ENCODE measurements around the gene HES1.

DNA sequence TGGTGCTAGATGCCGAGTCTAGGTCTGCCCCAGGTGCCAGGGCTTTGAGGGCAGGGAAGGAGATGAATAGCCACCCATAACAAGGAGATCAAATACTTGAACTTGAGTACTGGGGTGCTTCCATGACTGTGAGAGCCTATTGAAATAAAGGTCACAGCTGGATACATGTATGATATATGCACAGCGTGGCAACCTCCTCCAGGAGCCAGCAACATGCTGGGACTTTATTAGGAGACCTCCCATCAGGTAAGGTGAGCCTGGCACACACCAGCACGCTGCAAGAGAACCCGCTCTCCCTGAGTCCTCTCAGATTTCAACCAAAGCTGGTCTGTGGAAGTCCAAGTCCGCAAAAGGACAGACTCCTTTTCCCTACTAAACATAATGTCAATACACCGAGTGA, 10.5 kb upstream of the HES1 start:
- TF ChIP-seq, protein P1, sequence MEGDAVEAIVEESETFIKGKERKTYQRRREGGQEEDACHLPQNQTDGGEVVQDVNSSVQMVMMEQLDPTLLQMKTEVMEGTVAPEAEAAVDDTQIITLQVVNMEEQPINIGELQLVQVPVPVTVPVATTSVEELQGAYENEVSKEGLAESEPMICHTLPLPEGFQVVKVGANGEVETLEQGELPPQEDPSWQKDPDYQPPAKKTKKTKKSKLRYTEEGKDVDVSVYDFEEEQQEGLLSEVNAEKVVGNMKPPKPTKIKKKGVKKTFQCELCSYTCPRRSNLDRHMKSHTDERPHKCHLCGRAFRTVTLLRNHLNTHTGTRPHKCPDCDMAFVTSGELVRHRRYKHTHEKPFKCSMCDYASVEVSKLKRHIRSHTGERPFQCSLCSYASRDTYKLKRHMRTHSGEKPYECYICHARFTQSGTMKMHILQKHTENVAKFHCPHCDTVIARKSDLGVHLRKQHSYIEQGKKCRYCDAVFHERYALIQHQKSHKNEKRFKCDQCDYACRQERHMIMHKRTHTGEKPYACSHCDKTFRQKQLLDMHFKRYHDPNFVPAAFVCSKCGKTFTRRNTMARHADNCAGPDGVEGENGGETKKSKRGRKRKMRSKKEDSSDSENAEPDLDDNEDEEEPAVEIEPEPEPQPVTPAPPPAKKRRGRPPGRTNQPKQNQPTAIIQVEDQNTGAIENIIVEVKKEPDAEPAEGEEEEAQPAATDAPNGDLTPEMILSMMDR (IDR thresholded peaks at IDR 0.05): no peak
- TF ChIP-seq POLR2A (IDR thresholded peaks at IDR 0.05): no peak

All from uterus (tissue), 2 donors.